SJCRH30 (cell line): ENCODE data around the gene CYRIA. TPM values are rescaled to one million over a fixed set of nuclear protein-coding genes. Genes with fewer than 3 reads are reported as not detected.

Experiments
- DNase-seq, 2 experiments: peaks; one replicate each; pipeline ENCODE4 v3.0.0-alpha.2; 2015 to 2020
- H3K27ac ChIP-seq: fragments of 250-450 bp; sonication (Bioruptor Pico); 2 replicates; pipeline ENCODE4 v1.5.1; 2020; ENCODE audit warnings: mild to moderate bottlenecking, moderate library complexity
- H3K27me3 ChIP-seq: fragments of 250-450 bp; sonication (Bioruptor Pico); 2 replicates; pipeline ENCODE4 v1.5.1; 2020; ENCODE audit warnings: mild to moderate bottlenecking, moderate library complexity
- H3K36me3 ChIP-seq: fragments of 250-450 bp; sonication (Bioruptor Pico); 2 replicates; pipeline ENCODE4 v1.5.1; 2020; ENCODE audit warnings: mild to moderate bottlenecking, moderate library complexity
- H3K4me1 ChIP-seq: fragments of 250-450 bp; sonication (Bioruptor Pico); 2 replicates; pipeline ENCODE4 v1.5.1; 2020; ENCODE audit warnings: mild to moderate bottlenecking, moderate library complexity
- H3K4me3 ChIP-seq: fragments of 250-450 bp; sonication (Bioruptor Pico); 2 replicates; pipeline ENCODE4 v1.5.1; 2020; ENCODE audit warnings: mild to moderate bottlenecking, moderate library complexity
- H3K9me3 ChIP-seq: fragments of 250-450 bp; sonication (Bioruptor Pico); replicated peaks from 2 replicates; pipeline ENCODE4 v1.5.1; 2020; ENCODE audit warnings: mild to moderate bottlenecking, moderate library complexity
- total RNA-seq: library from RNA; depleted of rRNA; stranded (reverse); fragments of >200 nt; shearing (Covaris generic); gene quantifications from 2 replicates; pipeline ENCODE4 v1.2.3, GENCODE V29; 2014

CYRIA gene
- total RNA-seq, 1 experiment from 2014 or later, result 22.2 TPM

DNA sequence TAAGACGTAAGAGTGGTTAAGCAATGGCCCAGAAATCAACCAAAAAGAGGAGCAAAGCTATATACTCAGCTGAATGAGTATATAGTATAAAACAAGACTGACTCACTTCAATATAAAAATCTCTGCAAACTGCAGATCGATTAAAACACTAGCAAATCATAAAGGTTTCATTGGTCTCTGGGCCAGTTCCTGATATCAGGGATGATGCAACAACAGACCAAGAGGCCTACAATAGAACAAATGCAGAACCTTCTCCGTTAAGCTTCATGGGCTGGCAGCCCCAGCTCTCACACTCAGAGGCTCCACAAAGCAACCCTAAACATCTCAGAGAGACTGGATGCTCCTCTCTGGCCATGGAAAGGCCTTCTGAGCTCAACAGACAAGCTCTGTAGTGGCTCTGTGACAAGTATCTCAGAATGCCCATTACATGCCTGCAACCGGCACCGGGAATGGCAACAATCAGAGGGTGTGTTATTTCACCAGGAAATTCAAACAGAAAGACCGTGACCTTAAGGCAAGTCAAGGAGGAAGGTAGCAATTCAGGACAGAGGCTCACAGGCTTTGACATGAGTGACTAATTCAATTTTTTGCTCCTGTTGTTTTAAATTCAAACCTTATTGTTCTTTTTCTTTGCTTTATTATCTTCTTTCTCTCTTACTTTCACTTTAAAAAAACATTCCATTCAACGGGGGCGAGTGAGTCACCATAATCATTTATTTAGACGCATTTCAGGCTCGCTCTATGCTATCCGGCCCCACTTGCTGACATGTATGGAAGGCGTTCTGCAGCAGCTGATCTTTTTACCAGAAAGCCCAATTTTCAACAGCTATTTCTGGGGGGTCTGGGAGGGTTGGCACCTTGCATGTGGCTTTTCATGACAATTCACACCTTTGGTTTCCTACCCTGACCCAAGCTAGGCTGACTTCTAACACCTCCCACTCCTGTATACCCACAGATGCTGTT, 15.1 kb downstream of the CYRIA start:
- DNase-seq, result peak in 1 of 2 experiments; percentile 42
- H3K4me3 ChIP-seq, result peak overlapping the region; percentile 27
- no peaks in the 10 kb centered on the region for H3K36me3 ChIP-seq

DNA sequence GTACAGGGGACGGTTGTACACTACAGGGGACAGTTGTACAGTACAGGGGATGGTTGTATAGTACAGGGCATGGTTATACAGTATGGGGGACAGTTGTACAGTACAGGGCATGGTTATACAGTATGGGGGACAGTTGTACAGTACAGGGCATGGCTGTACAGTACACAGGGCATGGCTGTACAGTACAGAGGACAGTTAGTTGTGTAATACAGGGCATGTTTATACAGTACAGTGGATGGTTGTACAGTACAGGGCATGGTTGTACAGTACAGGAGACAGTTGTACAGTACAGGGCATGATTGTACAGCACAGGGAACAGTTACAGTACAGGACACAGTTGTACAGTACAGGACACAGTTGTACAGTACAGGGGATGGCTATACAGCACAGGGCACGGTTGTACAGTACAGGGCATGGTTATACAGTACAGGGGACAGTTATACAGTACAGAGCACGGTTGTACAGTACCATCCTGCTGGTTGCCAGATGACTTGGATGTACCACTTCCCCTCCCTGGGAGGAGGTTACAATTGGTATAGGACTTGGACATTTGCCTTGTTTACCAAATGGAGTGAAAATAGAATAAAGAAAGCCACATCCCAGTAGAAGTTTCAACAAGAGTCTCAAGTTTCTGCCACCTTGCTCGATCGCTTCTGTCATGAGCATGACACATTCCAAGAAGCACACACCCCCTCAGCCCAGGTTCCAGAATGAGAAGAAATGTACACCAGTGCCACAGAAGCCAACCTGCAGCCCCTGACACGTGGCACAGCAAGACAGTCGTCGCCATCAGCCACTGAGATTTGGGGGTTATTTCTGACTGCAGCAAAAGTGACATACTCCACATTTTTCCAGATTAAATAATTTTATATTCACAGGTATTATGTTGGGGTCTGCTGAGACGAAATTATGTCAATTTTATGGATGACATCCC, 16.0 kb downstream of the CYRIA start:
- H3K4me3 ChIP-seq, result no peak overlapping the region
- H3K9me3 ChIP-seq, result no peaks in the 10 kb centered on the region
- peaks cover 38% of the 10 kb centered on the region for H3K4me1 ChIP-seq
- no peak for DNase-seq
- H3K27ac ChIP-seq, result peak overlapping the region; percentile 56; the same call in 1 of the 2 replicates
- no peaks in the 10 kb centered on the region for H3K27me3 ChIP-seq
- no peaks in the 10 kb centered on the region for H3K36me3 ChIP-seq

More for the DNA sequence above, 15.1 kb downstream of the CYRIA start:
- H3K9me3 ChIP-seq, result no peaks in the 10 kb centered on the region
- no peaks in the 10 kb centered on the region for H3K27me3 ChIP-seq
- peaks cover 38% of the 10 kb centered on the region for H3K4me1 ChIP-seq
- H3K27ac ChIP-seq, result peak overlapping the region; percentile 56

DNA sequence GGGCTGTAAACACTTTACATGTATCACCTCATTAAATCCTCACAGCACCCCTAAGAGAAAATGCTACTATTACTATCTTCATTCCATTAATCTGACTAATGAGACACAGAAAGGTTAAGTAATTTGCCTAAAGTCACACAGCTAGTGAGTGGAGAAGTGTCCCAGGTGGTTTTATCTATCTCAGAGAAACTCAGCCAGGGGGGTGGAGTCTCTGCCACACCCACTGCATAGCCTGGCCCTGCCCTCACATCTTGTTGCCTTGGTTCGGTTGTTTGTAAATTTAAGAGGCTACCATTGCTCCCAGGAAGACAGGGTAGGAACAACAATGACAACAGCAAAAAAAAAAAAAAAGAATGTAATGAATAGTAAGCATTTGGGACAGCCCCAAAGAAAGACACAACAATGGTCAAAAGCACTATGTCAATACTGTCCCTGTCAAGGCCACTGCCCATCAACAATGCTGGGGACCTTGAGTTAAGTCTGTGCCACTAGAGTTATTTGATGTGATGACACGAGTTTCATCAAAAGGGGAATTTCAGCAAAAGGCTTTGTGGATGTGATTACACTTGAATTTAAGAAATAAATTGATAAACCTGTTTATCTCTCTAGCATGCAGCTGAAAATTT, 17.5 kb downstream of the CYRIA start:
- Histone ChIP-seq H3K4me3 (no peak overlapping the region), H3K27ac (no peak overlapping the region), H3K27me3 (no peaks in the 10 kb centered on the region), H3K9me3 (no peaks in the 10 kb centered on the region), H3K4me1 (peaks cover 31% of the 10 kb centered on the region), H3K36me3 (no peaks in the 10 kb centered on the region)
- no peak for DNase-seq

DNA sequence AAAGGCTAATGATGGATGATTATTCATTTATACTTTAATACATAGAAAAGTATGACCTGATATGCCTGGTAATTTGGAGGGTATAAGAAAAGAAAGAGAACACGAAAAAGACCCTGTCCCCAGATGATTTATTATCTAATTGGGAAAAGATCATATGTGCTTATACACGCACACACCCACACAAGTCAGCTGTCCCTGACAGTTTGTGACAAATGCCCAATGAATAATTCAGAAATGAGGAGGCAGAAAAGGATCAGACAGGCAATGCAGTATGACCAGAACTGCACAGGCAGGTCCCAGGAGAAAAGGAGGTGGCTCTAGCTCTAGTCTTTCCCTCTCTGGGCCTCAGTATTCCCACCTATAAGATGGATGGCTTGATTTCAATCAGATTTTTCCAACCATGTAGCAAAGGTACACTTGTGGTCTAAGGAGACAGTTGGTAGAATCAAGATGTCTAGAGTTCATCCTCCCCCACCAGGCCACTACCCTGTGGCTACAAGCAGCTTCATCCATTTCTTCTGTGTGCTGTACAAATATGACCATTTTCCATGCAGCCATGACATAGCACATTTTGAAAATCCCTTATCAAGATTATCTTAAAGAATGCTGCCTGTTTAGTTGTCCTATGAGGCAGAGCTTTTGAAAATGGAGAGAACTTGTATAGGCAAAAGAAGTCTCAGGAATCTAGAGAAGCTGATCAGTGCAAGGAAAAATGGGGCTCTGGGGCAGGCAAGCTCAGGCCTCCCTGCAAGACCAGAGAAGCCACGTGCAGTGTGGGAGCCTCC, 19.7 kb downstream of the CYRIA start:
- Histone ChIP-seq H3K9me3 (no peaks in the 10 kb centered on the region), H3K27me3 (no peaks in the 10 kb centered on the region), H3K4me1 (peaks cover 9% of the 10 kb centered on the region), H3K36me3 (no peaks in the 10 kb centered on the region), H3K27ac (no peak overlapping the region), H3K4me3 (no peak overlapping the region)
- DNase-seq, result no peak

DNA sequence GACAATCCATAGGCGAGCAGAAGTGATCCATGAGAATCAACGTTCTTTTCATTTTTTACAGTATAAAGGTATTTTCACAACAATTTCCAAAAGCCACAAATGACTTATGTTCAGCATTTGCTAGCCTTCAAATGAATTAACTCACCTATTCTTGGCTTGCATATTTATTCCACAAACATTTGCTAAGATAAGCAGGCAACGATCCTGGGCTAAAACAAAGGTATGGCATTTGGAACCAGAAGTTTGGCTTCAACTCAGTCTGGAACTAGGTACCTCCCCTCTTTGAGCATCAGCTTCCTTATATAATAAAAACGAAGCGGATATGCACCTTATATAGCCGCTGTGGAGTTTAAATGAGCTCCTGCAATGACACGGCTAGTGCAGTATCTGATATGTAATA, 20.5 kb downstream of the CYRIA start:
- no peaks in the 10 kb centered on the region for H3K9me3 ChIP-seq
- H3K27me3 ChIP-seq, result no peaks in the 10 kb centered on the region
- no peak overlapping the region for H3K27ac ChIP-seq
- peaks cover 5% of the 10 kb centered on the region for H3K4me1 ChIP-seq
- DNase-seq, result no peak
- no peaks in the 10 kb centered on the region for H3K36me3 ChIP-seq
- no peak overlapping the region for H3K4me3 ChIP-seq

DNA sequence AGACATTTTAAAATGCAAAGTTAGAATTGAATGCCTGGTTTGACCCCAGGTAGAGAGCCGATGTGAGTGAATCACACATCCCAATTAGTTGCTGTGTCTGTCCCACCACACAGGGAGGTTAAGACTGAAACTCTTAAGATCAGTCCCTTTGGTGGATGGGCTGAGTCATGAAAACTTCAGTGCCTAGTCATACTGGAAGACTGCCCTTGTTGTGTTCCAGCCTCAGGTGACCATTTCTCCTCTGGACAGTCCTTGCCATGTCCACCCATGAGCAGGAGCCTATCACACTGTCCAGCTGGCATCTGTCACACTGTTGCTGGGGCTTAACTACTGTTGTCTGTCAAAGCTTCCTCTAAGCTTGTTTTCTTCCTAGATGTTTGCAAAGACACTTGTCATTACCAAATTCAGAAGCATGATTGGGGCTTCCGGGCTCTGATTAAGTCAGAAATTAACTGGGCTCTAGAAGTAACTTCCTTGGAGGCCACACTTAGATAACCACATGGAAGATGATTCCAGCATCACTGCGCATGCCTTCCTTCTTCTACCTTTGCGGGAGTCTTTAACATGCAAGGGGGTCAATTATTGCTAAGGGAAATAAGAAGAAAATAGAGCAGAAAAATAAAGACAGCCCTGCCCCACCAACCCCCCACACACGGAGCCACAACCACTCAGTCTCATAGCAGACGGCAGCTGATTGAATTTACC, 21.3 kb downstream of the CYRIA start:
- DNase-seq, result no peak
- Histone ChIP-seq H3K9me3 (no peaks in the 10 kb centered on the region), H3K27me3 (no peaks in the 10 kb centered on the region), H3K27ac (no peak overlapping the region), H3K4me1 (peaks cover 11% of the 10 kb centered on the region), H3K36me3 (no peaks in the 10 kb centered on the region), H3K4me3 (no peak overlapping the region)

DNA sequence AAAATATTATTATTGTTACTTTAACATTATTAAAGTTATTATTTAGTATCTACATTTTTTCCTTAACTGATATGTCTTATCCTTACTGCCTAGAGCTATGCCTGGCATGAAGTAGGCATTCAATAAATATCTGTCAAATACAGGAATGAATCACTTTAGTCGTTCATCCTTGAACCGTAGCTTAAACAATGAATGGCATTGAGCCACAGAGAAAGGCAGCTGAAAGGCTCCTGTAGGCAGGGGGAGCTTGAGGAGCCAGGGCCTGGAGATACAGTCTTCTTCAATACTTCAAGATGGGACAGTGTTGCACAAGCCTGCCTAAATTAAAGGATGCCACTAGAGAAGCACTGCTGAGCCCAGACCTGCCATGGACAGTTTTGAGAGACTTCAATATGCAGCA, 22.5 kb downstream of the CYRIA start:
- H3K9me3 ChIP-seq, result no peaks in the 10 kb centered on the region
- peaks cover 24% of the 10 kb centered on the region for H3K4me1 ChIP-seq
- H3K4me3 ChIP-seq, result no peak overlapping the region
- H3K27me3 ChIP-seq, result no peaks in the 10 kb centered on the region
- H3K27ac ChIP-seq, result no peak overlapping the region
- no peaks in the 10 kb centered on the region for H3K36me3 ChIP-seq
- no peak for DNase-seq

DNA sequence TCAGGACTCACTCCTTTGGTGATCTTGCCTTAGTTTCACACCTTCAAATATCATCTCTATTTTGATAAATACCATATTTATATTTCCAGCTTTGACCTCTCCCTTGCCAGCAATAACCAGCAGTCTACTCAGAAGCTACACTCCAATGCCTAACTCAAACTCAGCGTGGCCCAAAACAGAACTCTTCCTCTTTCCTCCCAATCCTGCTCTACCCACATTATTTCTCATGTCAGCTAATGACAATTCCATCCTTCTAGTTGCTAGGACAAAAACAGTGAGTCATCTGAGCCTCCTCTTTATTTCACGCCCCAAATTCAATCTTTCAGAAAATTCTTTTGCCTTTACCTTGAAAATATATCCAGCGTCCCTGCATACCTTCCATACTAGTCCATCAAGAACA, 23.5 kb downstream of the CYRIA start:
- no peak overlapping the region for H3K4me3 ChIP-seq
- H3K27ac ChIP-seq, result no peak overlapping the region
- no peaks in the 10 kb centered on the region for H3K9me3 ChIP-seq
- H3K4me1 ChIP-seq, result peaks cover 26% of the 10 kb centered on the region
- no peaks in the 10 kb centered on the region for H3K27me3 ChIP-seq
- peaks cover 7% of the 10 kb centered on the region; the same call in 1 of the 2 replicates for H3K36me3 ChIP-seq
- no peak for DNase-seq

DNA sequence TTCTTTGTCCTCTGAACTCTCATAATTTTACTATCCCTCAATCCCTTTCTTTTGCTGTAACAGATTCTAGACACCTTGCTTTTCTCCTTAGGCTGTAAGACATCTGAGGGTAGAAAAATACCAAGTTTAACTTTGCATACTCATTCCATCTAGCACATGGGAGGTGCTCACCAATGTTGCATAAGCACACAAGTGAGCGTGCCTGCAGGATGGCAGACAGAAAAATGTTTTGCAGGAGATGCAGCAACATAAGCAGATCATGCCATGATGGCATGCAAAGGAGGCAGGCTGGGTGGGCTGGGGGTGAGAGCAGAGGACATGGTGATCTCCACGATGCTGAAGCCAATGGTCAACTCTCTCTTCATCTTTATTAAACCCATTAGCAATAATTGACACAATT, 24.1 kb downstream of the CYRIA start:
- Histone ChIP-seq H3K4me3 (no peak overlapping the region), H3K4me1 (peaks cover 27% of the 10 kb centered on the region), H3K27me3 (no peaks in the 10 kb centered on the region), H3K9me3 (no peaks in the 10 kb centered on the region), H3K27ac (no peak overlapping the region), H3K36me3 (peaks cover 7% of the 10 kb centered on the region; the same call in 1 of the 2 replicates)
- no peak for DNase-seq

DNA sequence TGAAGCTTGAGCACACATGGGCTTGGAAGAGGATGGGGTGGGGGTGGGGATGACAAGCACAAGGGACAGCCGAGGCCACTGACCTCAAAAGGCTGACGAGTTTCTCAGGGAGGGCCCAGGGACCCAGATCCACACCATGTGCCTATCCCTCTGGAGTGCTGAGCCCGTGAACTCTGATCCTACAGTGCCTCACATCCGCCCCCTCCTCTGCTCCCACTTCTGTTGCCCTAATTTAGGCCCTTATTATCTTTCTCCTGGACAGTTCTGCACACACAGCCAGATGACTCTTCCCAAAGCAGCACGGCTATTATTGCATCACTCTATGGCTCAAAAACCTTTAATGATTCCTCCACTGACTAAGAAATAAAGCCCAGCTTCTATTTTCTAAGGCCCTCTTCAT, 24.8 kb downstream of the CYRIA start:
- Histone ChIP-seq H3K4me1 (peaks cover 33% of the 10 kb centered on the region), H3K4me3 (no peak overlapping the region), H3K36me3 (peaks cover 7% of the 10 kb centered on the region; the same call in 1 of the 2 replicates), H3K9me3 (no peaks in the 10 kb centered on the region), H3K27me3 (no peaks in the 10 kb centered on the region), H3K27ac (no peak overlapping the region)
- DNase-seq, result no peak

DNA sequence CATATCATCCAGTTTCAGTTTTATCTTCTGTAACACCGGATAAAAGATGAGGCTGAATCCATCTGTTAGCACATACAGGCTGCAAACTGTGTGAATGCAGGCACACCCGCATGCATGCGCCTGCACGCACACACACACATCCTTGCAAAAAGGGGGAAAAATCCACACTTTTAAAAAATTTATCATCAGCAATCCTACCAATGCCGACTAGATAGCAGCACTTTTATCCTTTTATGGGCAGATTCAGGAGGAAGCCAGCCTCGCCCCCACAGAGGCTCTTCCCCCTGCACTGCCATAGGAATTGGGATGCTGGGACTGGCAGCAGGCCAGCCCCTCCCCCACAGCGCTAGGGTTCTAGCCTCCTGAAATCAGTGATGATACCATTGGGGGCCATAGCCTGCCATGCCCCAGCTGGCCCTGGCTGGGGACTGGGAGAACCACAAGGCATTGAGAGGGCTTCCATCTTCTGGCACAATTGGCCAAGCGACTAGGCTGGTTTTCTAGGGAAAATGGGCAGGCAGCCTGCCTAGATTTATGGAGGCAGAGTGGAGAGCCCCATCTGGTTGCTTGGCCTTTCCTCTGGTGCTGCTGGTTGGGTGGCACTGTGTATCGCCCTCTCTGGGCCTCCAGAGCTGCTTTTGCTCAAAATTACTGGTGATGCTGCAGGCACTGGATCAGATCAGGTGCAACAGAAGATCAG, 25.5 kb downstream of the CYRIA start:
- H3K27ac ChIP-seq, result peak overlapping the region; percentile 89

DNA sequence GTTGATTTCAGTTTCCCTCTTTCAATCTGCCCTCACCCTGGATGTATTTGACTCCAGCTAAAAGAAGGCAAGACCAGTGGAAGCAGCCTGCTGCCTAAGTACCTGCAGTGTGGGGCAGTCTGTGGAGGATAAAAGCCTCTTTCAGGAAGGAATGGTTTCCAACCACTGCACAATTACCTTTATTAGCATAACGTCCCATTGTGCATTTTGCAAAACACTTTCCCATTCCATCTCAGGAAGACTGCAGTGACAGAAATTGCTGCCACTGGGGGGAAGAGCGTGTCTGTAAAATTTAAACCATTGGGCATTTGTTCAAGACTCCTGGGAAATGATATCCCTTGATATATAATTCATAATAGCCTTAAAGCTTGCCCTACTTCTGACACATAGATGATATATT, 26.2 kb downstream of the CYRIA start:
- Histone ChIP-seq H3K27ac (peak overlapping the region; percentile 89), H3K9me3 (no peaks in the 10 kb centered on the region), H3K4me3 (peak overlapping the region; percentile 18), H3K27me3 (no peaks in the 10 kb centered on the region), H3K4me1 (peaks cover 39% of the 10 kb centered on the region), H3K36me3 (peaks cover 7% of the 10 kb centered on the region; the same call in 1 of the 2 replicates)
- DNase-seq, result peak in 1 of 2 experiments; percentile 60

More for the DNA sequence above, 25.5 kb downstream of the CYRIA start:
- DNase-seq, result peak in 1 of 2 experiments; percentile 37
- no peaks in the 10 kb centered on the region for H3K9me3 ChIP-seq
- no peaks in the 10 kb centered on the region for H3K27me3 ChIP-seq
- peaks cover 37% of the 10 kb centered on the region for H3K4me1 ChIP-seq
- peaks cover 7% of the 10 kb centered on the region; the same call in 1 of the 2 replicates for H3K36me3 ChIP-seq
- no peak overlapping the region for H3K4me3 ChIP-seq

DNA sequence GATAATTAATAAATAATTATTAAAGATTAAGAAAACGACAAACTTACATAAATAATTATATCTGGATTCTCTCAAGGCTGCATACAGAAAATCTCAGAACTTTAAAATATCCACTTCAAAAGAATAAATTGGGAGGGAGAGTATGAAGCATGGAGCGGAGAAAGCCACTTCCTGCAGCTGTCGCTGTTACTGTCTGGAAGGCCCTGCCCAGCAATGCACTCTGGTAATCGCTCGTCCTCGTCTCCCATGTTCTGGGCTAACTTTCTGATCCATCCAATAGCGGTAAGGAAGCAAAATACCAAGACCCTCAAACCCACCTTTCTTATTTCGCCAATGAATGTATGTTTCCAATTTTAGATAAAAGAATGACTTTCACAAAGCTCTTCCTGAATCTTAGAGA, 26.7 kb downstream of the CYRIA start:
- Histone ChIP-seq H3K27ac (peak overlapping the region; percentile 89), H3K9me3 (no peaks in the 10 kb centered on the region), H3K4me3 (peak overlapping the region; percentile 18), H3K27me3 (no peaks in the 10 kb centered on the region), H3K36me3 (peaks cover 7% of the 10 kb centered on the region; the same call in 1 of the 2 replicates), H3K4me1 (peaks cover 43% of the 10 kb centered on the region)
- DNase-seq, result peak; percentile 86 to 93
